SU-DHL-6 (cell line): Measurements from ENCODE around the gene TAPT1.
A peak's percentile ranks its signal among the peaks of the same experiment; 100 is the strongest.

ENCODE experiments used
- H2AFZ ChIP-seq: fragments of 200-600 bp; sonication (generic); 2 replicates; pipeline ENCODE4 v1.6.1; 2014; ENCODE audit warnings: low read depth, mild to moderate bottlenecking, moderate library complexity, mixed read lengths, antibody characterized with exemption, low read length; ENCODE audit not compliant: severe bottlenecking
- H3F3A ChIP-seq: fragments of 200-600 bp; shearing (Covaris generic); 2 replicates; pipeline ENCODE4 v1.6.0; 2016; ENCODE audit warnings: antibody characterized with exemption, mild to moderate bottlenecking; ENCODE audit not compliant: insufficient read depth
- H3K27ac ChIP-seq: fragments of 200-600 bp; sonication (generic); 2 replicates; pipeline ENCODE4 v1.5.1; 2016; ENCODE audit warnings: low read depth, mild to moderate bottlenecking, low read length, moderate library complexity, mixed read lengths
- H3K27me3 ChIP-seq: fragments of 200-600 bp; sonication (generic), shearing (Covaris generic); 2 replicates; pipeline ENCODE4 v1.6.0; 2014; ENCODE audit warnings: mild to moderate bottlenecking, low read length
- H3K36me3 ChIP-seq: fragments of 200-600 bp; sonication (generic); 2 replicates; pipeline ENCODE4 v1.6.1; 2014; ENCODE audit warnings: mild to moderate bottlenecking, low read length, mixed read lengths
- H3K4me2 ChIP-seq: fragments of 300-600, 200-600 bp; shearing (Covaris generic), sonication (generic); 2 replicates; pipeline ENCODE4 v1.6.0; 2014; ENCODE audit warnings: low read length, low read depth, mild to moderate bottlenecking; ENCODE audit not compliant: poor library complexity, severe bottlenecking
- H3K4me3 ChIP-seq: fragments of 200-600 bp; sonication (generic); 2 replicates; pipeline ENCODE4 v1.5.1; 2014; ENCODE audit warnings: antibody characterized with exemption, low read length, mild to moderate bottlenecking, mixed read lengths; ENCODE audit not compliant: insufficient read depth, poor library complexity, severe bottlenecking
- H3K79me2 ChIP-seq: fragments of 200-600 bp; sonication (generic); 2 replicates; pipeline ENCODE4 v1.6.1; 2014; ENCODE audit warnings: mild to moderate bottlenecking, low read length, moderate library complexity; ENCODE audit not compliant: insufficient read depth
- H3K9ac ChIP-seq: fragments of 200-600 bp; sonication (generic); 2 replicates; pipeline ENCODE4 v1.7.0; 2014; ENCODE audit warnings: mild to moderate bottlenecking, low read length
- H3K9me2 ChIP-seq: fragments of 200-600 bp; sonication (generic); replicated peaks from 2 replicates; pipeline ENCODE4 v1.6.1; 2014; ENCODE audit warnings: low read length; ENCODE audit not compliant: insufficient read depth
- H3K9me3 ChIP-seq: fragments of 200-600 bp; sonication (generic); 2 replicates; pipeline ENCODE4 v1.6.1; 2014; ENCODE audit warnings: low read length, mixed read lengths; ENCODE audit not compliant: insufficient read depth
- H4K20me1 ChIP-seq: fragments of 200-600 bp; sonication (generic); 2 replicates; pipeline ENCODE4 v1.6.1; 2014; ENCODE audit warnings: low read depth, mild to moderate bottlenecking, antibody characterized with exemption, low read length, moderate library complexity, mixed read lengths
- CTCF ChIP-seq: fragments of 200-600 bp; sonication (generic); IDR thresholded peaks from one replicate; pipeline ENCODE4 v1.5.1; 2017; ENCODE audit warnings: antibody characterized with exemption, mild to moderate bottlenecking, low read length, moderate library complexity; ENCODE audit not compliant: insufficient read depth, poor library complexity, severe bottlenecking
- EZH2phosphoT487 ChIP-seq: fragments of 200-600 bp; sonication (generic), shearing (Covaris generic); conservative IDR thresholded peaks from 2 replicates; pipeline ENCODE4 v1.6.1; 2018; ENCODE audit warnings: mild to moderate bottlenecking, antibody characterized with exemption, low read length, moderate library complexity, mixed read lengths

Gene TAPT1

GRCh38 chr4:16235209-16235608, 8.9 kb upstream of the TAPT1 start:
- H4K20me1 ChIP-seq = no peaks in the 10 kb centered on the region
- no peak overlapping the region for H2AFZ ChIP-seq

GRCh38 chr4:16233569-16234177, 7.4 kb upstream of the TAPT1 start:
- Histone ChIP-seq H3K27me3 (no peaks in the 10 kb centered on the region), H2AFZ (no peak overlapping the region), H3K36me3 (no peaks in the 10 kb centered on the region), H4K20me1 (no peaks in the 10 kb centered on the region), H3K9ac (no peak overlapping the region), H3K27ac (no peak overlapping the region), H3K9me3 (no peaks in the 10 kb centered on the region), H3F3A (peaks cover 8% of the 10 kb centered on the region; the same call in 1 of the 2 replicates), H3K9me2 (no peaks in the 10 kb centered on the region), H3K4me2 (peak overlapping the region; percentile 33), H3K4me3 (no peak overlapping the region), H3K79me2 (no peaks in the 10 kb centered on the region)
- TF ChIP-seq EZH2phosphoT487 (no peak), CTCF (no peak)

More at GRCh38 chr4:16235209-16235608, 8.9 kb upstream of the TAPT1 start:
- H3K27ac ChIP-seq = no peak overlapping the region
- no peaks in the 10 kb centered on the region for H3F3A ChIP-seq
- H3K9me2 ChIP-seq = no peaks in the 10 kb centered on the region
- H3K4me2 ChIP-seq = no peak overlapping the region
- no peak overlapping the region for H3K9ac ChIP-seq
- H3K36me3 ChIP-seq = no peaks in the 10 kb centered on the region
- no peak for TF ChIP-seq CTCF
- TF ChIP-seq EZH2phosphoT487 = no peak
- no peaks in the 10 kb centered on the region for H3K79me2 ChIP-seq
- no peaks in the 10 kb centered on the region for H3K27me3 ChIP-seq
- H3K9me3 ChIP-seq = no peaks in the 10 kb centered on the region
- no peak overlapping the region for H3K4me3 ChIP-seq

GRCh38 chr4:16231570-16232245, 5.4 kb upstream of the TAPT1 start:
- no peaks in the 10 kb centered on the region for H4K20me1 ChIP-seq
- H3K79me2 ChIP-seq = no peaks in the 10 kb centered on the region
- H3K27me3 ChIP-seq = no peaks in the 10 kb centered on the region
- no peaks in the 10 kb centered on the region for H3K36me3 ChIP-seq
- no peak overlapping the region for H3K9ac ChIP-seq
- H3K27ac ChIP-seq = no peak overlapping the region
- H3K9me2 ChIP-seq = no peaks in the 10 kb centered on the region
- no peaks in the 10 kb centered on the region for H3K9me3 ChIP-seq
- TF ChIP-seq CTCF (no peak), EZH2phosphoT487 (no peak)
- H3K4me2 ChIP-seq = no peak overlapping the region
- peaks cover 17% of the 10 kb centered on the region; the same call in 1 of the 2 replicates for H3F3A ChIP-seq
- H2AFZ ChIP-seq = no peak overlapping the region
- H3K4me3 ChIP-seq = no peak overlapping the region
